Stimulated activated CD8-positive, alpha-beta memory T cell treated with anti-CD3 and anti-CD28 coated beads, Interleukin-12 subunit alpha, Interleukin-12 subunit beta, amount 100 ng/mL, for 24 hours (primary cell): ENCODE measurements around the gene EIF5A.
A peak's percentile ranks its signal among the peaks of the same experiment; 100 is the strongest.

ENCODE experiments used
- DNase-seq: peaks from one replicate; pipeline ENCODE4 v3.0.0-alpha.2; 2020; ENCODE audit errors: extremely low read depth

Gene EIF5A

DNA sequence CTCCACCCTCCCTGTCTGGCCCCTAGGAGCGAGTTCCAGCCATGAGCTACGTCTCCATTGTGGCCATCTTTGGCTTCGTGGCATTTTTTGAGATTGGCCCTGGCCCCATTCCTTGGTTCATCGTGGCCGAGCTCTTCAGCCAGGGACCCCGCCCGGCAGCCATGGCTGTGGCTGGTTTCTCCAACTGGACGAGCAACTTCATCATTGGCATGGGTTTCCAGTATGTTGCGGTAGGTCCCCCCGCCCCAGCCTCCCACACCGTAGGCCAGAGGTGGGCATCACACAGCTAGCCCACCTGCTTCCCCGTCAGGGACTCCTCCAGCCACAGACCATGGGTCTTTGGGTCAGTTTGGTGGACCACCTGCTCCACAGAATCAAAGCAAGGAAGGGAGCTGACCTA, 21.7 kb upstream of the EIF5A start:
- DNase-seq: no peak

- no peak for DNase-seq
Observed at GRCh38 chr17:7289256-7290032, 18.0 kb upstream of the EIF5A start.

DNA sequence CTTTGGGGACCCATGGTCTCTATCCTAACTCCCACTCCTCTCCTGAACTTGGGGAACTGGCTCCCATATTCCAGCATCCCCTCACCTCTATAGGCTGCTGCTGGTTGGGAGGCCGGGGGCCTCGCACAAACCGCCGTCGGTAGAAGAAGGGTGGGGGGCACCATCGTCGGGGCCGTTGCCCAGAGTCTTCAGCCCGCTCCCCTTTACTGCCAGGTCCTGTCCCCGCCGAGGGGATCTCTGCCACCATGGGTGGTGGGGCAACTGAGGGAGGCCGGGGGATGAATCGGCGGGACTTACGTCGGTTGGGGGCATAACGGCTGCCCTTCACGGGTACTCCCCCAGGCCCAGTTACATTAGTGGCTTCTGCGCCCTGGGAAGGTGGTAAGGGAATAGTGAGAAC, 17.3 kb upstream of the EIF5A start:
- DNase-seq: no peak

DNA sequence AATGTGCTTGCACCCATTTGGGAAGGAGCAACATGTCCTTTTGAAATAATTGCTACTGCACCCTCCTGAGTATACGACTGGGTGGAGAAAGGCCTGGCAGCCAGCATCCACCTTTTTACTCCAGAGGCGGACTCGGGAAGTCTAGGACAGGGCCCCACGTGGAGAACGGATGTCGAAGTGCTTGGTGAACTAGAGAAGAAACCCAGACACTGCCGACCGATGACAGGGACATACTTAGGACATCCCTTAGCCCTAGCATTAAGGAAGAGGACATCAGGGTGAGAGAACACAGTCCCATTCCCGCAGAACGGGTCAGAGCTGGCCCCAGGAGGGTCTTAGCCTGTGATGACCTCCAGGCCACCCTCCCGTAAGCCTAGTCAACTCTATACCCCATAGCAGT, 16.7 kb upstream of the EIF5A start:
- no peak for DNase-seq

DNA sequence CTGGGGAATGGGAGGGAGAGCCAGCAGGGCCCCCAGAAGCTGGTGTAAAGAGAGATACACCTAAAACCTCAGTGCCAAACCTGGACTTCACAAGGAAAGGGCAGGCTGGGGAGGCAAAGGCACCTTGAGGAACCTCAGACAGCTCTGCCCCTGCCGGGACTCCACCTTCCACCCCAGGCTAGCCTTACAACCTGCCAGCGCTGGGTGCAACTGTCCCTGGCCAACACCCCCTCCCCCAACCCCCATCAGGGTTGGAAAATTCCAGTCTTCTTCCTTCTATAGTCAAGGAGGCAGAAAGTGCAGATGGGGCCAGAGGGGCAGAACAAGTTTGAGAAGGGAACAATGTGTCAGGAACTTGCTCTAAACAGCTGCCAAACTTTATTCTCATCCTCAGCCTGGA, 15.2 kb upstream of the EIF5A start:
- no peak for DNase-seq

DNA sequence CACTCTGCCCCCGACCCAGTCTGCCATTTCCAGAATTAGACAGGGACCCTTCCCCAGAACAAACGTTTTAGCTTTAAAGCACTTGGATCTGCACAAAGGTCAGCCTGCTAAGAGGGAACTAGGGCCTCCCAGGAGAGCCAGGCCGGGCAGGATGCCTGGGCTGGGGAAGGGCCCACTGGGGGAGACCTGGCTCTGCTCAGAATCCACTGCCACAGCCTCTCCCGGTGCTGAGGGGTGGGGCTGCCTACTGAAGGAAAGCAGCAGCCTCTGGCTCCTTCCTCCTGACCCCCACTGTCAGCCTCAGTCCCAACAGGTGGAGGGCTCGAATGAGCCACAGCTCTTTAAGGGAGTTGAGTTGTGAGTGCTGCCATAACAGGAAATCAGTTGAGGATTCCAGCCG, 14.7 kb upstream of the EIF5A start:
- DNase-seq: no peak

- no peak for DNase-seq
Observed at GRCh38 chr17:7293159-7293558, 14.3 kb upstream of the EIF5A start.

- no peak for DNase-seq
Observed at GRCh38 chr17:7293816-7294613, 13.4 kb upstream of the EIF5A start.

- no peak for DNase-seq
Observed at GRCh38 chr17:7294614-7295153, 12.7 kb upstream of the EIF5A start, which contains the start of gene YBX2. Gene YBX2, minus strand, starts transcription at chr17:7294639. Its CDS starts 139 bp downstream, at chr17:7294500.

GRCh38 chr17:7295230-7296180, 11.9 kb upstream of the EIF5A start:
- DNase-seq: no peak

GRCh38 chr17:7296189-7296861, 11.1 kb upstream of the EIF5A start:
- no peak for DNase-seq

GRCh38 chr17:7304179-7304578, 3.2 kb upstream of the EIF5A start:
- DNase-seq: no peak

- DNase-seq: no peak
Observed at GRCh38 chr17:7307686-7308624, 527 bp downstream of the EIF5A start.

DNA sequence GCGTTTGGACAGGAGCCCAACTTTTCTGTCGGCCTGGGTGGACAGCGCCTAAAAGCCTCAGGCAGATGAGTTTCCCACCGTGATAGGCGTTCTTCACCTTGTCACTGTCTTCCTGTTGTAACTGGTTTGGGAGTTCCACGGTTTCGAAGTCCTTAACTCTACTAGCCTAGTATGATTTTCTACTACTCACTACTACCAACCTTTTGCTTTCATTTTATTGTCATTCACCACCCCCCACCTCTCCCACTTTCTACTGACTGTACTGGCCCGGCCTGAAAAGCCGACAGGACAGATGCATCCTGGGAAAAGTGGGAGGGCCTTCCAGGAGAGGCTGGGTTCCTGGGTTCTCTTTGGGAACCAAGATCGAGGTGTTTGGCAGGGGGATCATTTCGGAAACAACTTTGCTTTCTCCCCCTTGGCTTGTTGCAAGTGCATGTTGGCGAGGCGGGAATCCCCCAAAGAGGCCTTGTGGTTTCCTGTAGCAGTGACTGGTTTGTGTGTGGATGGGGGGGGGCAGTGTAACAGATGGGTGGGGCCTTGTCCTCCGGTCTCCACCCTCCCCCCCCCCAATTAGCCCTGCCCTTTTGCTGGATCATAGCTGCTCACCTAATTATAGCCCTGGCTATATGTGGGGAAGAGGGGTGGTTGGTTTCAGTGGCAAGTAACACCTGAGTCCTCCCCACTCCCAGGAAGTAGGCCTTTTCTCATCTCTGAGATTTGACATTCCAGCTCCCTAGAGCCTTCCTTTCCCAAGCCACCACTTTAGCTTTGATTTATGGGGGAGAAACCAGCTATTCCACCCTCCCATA, 1.4 kb downstream of the EIF5A start:
- peak; percentile 51 for DNase-seq

GRCh38 chr17:7309628-7310027, 2.2 kb downstream of the EIF5A start:
- DNase-seq: no peak

DNA sequence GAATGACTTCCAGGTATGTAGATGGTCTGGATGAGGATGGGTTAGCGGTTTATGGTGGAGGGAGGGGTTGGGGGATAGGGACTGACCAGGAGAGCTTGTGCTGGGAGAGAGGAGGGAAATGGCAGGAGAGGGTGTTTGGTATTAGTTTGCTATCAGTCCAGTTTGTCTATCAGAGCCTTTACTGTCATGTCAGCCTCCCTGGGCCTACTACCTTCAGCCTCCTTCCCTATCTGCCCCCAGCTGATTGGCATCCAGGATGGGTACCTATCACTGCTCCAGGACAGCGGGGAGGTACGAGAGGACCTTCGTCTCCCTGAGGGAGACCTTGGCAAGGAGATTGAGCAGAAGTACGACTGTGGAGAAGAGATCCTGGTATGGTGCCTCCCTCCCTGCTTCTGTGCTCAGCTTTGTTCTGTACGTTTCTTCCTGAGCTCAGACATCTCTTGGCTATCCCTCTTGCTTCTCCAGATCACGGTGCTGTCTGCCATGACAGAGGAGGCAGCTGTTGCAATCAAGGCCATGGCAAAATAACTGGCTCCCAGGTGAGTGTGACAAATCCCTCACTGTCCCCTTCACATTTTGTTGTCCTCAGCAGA, 3.8 kb downstream of the EIF5A start:
- no peak for DNase-seq

DNA sequence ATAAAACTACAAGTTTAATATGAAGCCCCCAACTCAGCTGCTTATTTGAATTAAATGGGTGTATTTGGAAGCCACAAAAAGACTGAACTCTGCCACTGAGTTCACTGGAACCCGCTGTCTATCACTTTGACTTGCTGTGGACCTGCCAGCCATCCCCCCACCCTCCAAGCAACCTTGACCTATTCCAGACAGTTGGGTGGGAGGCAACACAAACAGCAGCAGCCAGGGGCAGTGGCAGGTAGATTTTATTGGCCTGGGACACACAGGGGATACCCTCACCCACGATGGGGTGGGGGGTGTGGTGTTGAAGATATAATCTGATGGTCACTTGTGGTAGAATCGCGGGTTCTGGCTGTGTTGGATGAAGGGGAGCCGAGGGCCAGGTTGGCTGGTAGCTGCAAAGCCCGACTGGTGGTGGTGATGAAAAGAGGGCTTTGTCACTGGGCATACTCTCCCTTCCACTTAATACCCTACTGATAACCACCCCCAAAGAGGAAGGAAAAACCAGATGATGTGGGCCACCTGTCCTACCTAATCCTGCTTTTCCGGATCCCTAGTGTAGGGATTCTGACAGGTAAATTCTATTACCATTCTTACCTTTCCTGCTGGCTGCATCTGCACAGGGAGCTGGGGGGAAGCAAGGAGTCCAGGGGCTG, 5.1 kb downstream of the EIF5A start:
- no peak for DNase-seq
